Muscle of arm (tissue), 14 donors: Measurements from ENCODE around the gene SREK1IP1. TPM values are rescaled to one million over a fixed set of nuclear protein-coding genes. Genes with fewer than 3 reads are reported as not detected.

Experiments
- DNase-seq: peaks from one replicate; pipeline ENCODE4 v3.0.0-alpha.2; 2013
- long read RNA-seq, 11 donors: transcript quantifications; one replicate each; lab custom pipeline, GENCODE V29; 2026
- polyA plus RNA-seq, 12 donors: library from polyadenylated mRNA; unstranded; fragments of 120-200 nt; gene quantifications; one replicate each; pipeline ENCODE4 v1.2.1, GENCODE V29; 2013; ENCODE audit not compliant: insufficient read length in 12 of 12

Gene SREK1IP1
- polyA plus RNA-seq, result 10 to 100 TPM in 11 of 12 donors, not detected in 1; 10.5 to 14.9 (median 12.7) TPM
- long read RNA-seq, donor 1, full-length matches to known transcripts, result 65 of 194 reads
- long read RNA-seq, donor 1, partial matches to known transcripts, result 111 of 194 reads
- long read RNA-seq, donor 1, other reads (novel, unspliced or antisense), result 18 of 194 reads
- long read RNA-seq, donor 2, full-length matches to known transcripts, result 38 of 51 reads
- long read RNA-seq, donor 2, partial matches to known transcripts, result 13 of 51 reads
- long read RNA-seq, donor 2, other reads (novel, unspliced or antisense), result 0 of 51 reads
- long read RNA-seq, donor 3, full-length matches to known transcripts, result 21 of 33 reads
- long read RNA-seq, donor 3, partial matches to known transcripts, result 12 of 33 reads
- long read RNA-seq, donor 3, other reads (novel, unspliced or antisense), result 0 of 33 reads
- long read RNA-seq, donor 4, full-length matches to known transcripts, result 23 of 35 reads
- long read RNA-seq, donor 4, partial matches to known transcripts, result 12 of 35 reads
- long read RNA-seq, donor 4, other reads (novel, unspliced or antisense), result 0 of 35 reads
- long read RNA-seq, donor 5, full-length matches to known transcripts, result 49 of 69 reads
- long read RNA-seq, donor 5, partial matches to known transcripts, result 20 of 69 reads
- long read RNA-seq, donor 5, other reads (novel, unspliced or antisense), result 0 of 69 reads
- long read RNA-seq, donor 6, full-length matches to known transcripts, result 21 of 29 reads
- long read RNA-seq, donor 6, partial matches to known transcripts, result 8 of 29 reads
- long read RNA-seq, donor 6, other reads (novel, unspliced or antisense), result 0 of 29 reads
- long read RNA-seq, donor 7, full-length matches to known transcripts, result 16 of 16 reads
- long read RNA-seq, donor 7, partial matches to known transcripts, result 0 of 16 reads
- long read RNA-seq, donor 7, other reads (novel, unspliced or antisense), result 0 of 16 reads
- long read RNA-seq, donor 8, full-length matches to known transcripts, result 39 of 55 reads
- long read RNA-seq, donor 8, partial matches to known transcripts, result 16 of 55 reads
- long read RNA-seq, donor 8, other reads (novel, unspliced or antisense), result 0 of 55 reads
- long read RNA-seq, donor 9, full-length matches to known transcripts, result 14 of 39 reads
- long read RNA-seq, donor 9, partial matches to known transcripts, result 19 of 39 reads
- long read RNA-seq, donor 9, other reads (novel, unspliced or antisense), result 6 of 39 reads
- long read RNA-seq, donor 10, full-length matches to known transcripts, result 24 of 66 reads
- long read RNA-seq, donor 10, partial matches to known transcripts, result 16 of 66 reads
- long read RNA-seq, donor 10, other reads (novel, unspliced or antisense), result 26 of 66 reads
- long read RNA-seq, donor 11, full-length matches to known transcripts, result 39 of 57 reads
- long read RNA-seq, donor 11, partial matches to known transcripts, result 18 of 57 reads
- long read RNA-seq, donor 11, other reads (novel, unspliced or antisense), result 0 of 57 reads

DNA sequence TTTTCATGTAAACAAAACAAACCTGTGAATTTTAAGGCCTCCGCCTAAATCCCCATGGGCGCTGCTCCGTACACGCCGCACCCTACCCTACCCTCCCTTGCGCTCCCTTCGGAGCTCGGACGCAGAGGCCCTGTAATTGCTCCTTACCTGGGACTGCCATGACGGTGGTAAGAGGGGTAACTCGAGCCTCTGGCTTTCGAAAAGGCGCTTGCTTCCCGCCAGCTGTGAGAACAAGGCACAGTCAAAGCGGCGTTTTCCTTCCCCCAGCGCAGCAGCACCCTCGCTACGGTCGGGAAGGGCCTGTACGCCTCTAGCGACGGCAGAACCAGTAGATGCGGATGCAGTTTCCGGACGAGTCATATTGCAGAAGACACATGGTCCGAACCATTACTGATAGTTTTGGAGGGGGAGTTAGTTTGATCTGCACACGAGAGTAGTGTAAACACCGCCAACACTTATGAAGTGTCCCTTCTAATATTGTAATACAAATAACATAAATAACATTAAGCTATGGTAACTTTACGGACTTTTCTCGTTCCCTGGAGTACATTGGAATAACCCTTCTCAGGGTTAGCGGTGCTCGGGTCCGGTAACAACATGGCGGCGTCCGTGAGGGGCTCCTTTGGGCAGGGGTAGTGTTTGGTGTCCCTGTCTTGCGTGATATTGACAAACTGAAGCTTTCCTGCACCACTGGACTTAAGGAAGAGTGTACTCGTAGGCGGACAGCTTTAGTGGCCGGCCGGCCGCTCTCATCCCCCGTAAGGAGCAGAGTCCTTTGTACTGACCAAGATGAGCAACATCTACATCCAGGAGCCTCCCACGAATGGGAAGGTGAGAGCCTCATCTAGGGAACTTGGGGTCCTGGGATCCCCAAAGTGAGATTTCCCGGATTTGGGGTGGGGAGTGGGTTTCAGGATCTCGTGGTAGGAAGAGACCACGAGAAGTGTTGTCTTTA is at the start of gene SREK1IP1, which contains the start of gene CWC27:
Gene SREK1IP1 (minus strand): TSS at position 334 of the 955 bp plus-strand sequence. CDS start 174 bp downstream, at position 160.
Gene CWC27 (plus strand): TSS at position 573 of the 955 bp plus-strand sequence. CDS start 217 bp downstream, at position 790.
- peak; percentile 92 for DNase-seq

DNA sequence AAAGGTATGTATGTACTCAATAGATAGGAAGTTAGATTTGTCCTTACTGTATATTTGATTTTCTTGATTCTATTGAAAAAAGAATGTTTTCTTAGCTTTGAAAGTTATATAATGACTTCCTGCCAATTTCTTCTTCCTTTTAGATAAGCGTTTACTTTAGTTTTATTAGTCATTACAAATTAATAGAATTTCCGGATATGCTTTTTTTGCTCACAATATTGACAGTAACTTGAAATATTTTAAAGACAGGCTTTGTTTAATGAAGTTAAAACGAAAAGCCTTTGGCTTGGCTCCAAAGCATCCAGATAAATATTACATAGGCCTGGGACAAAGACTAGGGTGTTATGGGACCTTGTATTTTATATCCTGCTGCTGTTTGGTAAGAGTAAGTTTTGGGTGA is 49.8 kb upstream of the SREK1IP1 start:
- no peak for DNase-seq

DNA sequence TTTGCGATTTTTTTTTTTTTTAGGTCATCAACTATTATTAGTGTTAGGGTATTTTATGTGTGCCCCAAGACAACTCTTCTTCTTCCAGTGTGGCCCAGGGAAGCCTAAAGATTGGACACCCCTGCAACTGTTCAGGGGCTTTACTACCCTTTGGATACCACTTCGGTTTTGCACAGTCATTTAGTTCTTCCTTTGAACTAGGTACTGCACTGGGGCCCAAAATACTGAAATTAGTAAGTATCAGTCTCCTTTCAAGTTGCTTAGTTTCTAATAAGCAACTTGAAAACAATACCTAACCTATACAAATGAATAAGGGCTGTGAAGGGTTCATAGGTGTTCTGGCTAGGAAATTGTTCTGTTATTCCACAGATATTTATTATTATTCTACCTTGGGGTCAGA is 45.6 kb upstream of the SREK1IP1 start:
- no peak for DNase-seq

DNA sequence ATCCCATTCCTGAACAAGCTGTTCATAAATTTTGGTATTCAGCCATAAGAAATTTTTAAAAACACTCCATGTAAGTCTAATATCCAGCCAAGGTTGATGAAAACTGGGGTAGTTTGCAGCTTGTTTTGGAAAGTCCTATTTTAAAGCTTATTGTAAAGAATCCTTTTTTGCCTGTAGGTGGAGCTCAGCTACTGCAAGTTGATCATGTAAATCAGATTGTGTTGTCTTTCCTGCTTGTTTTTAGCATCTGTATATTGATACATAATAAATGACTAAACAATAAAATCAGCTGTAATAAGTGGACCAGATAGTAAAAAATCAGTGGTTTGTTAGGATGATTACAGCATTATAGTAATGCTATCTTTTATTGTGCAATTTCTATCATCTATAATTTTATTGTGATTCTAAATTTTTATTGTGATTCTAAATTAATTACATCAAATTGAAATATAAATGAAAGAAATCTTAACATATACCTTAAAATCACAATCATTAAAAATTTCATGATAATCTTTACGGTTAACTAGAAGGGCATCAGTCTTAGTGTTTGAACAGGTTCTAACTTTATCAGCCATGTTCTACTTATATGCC is 42.7 kb upstream of the SREK1IP1 start:
- peak; percentile 47 for DNase-seq

DNA sequence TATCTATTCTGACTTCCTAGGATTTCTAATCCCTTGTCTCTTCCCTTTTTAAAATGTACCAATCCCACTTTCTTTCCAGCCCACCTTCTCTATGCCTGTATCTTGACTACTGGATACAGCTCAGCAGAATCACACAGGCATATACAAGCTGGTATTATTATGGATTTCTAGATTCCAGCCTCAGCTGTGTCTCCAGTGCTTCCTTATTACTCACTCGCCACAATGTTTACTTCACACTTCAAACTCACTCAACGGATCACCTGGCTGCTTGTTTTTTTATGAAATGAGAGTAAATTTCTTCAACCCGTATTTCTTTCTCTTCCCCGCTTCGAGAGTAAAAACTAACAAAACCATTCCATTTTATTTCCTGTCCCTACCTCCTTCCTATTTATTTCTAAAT is 39.0 kb upstream of the SREK1IP1 start:
- no peak for DNase-seq

DNA sequence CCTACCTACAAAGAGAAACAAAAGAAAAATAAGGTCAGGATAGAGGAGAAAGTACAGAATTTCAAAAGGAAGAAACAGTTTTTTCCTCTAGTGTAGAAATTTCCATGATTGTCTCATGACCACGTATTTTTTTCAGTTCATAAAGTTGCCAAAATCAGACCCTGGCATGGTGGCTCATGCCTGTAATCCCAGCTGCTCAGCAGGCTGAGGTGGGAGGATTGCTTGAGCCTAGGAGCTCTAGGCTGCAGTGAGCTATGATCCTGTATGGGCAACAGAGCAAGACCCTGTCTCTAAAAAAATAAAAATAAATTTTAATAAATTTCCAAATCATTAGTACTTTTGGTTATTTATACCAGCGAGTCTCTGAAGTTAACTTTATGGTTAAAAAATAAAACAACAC is 38.0 kb upstream of the SREK1IP1 start:
- DNase-seq, result no peak

DNA sequence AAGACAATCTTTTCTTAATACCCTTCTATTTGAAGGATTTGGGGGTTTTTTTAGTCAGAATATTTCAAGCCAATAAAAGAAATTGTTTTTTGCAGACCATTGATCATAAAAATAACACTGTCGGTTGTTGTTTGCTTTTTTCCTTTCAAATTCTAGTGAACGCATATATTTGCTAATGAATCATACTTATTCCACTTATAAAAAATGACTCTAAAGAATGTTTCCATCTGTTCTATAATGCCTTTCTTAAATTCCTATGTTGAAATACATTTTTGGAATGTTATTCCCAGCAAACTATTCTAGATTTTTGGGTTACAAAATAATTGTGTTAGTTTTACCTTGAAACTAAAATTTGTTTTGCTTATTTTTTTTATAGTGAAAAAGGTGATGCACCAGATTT is 32.4 kb upstream of the SREK1IP1 start:
- no peak for DNase-seq

DNA sequence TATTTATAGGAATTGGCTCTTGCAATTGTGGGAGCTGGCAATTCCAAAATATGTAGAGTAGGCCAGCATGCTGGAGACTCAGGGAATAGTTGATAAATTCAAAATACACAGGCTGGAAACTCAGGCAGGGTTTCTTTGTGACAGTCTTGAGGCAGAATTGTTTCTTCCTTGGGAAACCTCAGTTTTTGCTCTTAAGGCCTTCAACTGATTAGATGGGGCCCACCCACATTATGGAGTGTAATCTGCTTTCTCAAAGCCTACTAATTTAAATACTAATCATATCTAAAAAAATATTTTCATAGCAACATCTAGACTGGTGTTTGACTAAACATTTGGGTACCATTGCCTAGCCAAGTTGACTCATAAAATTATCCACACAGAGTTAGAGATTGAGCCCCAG is 27.8 kb upstream of the SREK1IP1 start:
- DNase-seq, result no peak

DNA sequence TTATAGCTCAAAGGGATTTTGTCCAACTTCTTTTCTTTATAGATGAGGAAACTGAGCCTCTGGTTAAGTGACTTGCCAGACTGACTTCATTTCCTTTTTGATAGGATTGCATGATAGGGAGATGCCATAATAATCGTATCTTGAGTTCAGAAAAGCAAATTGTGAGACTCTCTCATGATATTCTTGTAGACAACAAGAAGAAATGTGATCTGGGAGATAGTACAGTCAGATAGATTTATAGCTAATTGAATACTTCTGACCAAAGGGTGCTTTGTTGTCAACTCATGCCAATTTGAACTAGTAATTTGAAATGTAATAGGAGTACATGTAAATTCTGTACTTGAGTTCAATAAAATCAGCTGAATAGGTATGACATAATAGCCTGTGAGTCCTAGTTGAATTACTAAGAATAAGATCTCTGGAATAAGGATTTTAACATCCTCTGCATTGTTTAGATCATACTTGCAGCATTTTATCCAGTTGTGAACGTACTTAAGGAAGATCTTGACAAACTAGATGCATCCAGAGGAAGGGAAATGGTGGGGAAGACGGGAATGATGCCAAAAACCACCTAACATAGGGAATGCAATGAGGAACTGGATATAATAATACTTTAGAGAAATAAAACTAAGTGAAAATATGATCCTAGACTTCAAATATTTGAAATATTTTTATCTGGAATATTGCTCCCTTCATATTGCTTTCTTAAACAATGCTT is 25.7 kb upstream of the SREK1IP1 start:
- no peak for DNase-seq

DNA sequence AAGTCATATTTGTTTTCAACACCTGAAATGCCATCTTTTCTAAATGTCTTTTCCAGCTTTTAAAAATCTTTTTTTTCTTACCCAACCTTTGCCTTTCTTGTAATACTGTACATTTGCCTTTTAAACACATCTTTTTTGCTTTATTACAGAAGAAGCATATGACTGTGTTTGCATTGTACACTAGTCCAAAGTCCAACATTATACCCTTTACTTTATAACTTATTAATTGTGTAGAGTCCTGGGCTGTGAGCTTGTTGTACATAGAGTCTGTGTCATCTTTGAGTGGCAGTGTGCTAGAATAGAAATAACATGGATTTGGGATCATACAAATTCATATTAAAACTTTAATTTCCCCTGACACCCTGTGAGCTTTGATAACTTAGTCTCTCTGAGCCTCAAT is 24.0 kb upstream of the SREK1IP1 start:
- no peak for DNase-seq

DNA sequence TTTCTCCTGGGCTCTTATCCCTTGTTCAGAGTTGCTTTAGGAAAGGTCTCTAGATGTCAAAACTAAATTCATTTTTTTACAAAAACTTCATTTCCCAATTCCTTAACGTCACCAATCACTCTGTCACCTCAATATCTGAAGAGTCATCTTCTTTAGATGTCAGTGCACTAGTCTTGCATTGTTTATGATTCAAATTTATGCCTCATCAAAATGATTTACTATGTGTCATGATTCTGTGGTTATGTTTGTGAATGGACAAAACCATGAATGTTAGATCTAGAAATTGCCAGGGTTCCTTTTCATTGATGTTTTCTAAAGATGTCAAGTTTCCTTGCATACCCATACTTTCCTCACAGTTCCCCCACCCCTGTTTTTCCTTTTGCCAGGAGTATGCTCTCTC is 21.7 kb upstream of the SREK1IP1 start:
- no peak for DNase-seq

DNA sequence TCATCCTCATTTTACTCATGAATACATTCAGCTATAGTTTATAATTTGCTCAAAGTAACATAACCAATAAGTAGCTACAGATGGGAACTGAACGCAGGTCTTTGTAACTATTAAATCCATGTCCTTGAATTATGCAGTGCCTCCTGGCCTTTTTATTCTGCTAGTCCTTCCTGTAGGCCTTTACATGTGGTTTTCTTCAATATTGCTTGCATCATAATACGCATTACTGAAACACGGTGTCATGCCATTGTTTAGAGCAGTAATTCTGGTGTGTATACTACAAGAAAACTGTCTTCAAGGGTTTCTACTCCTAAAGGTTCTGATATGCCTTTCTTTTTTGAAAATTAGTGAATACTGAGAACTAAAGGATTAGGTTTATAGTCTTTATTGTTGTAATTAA is 21.0 kb upstream of the SREK1IP1 start:
- no peak for DNase-seq

DNA sequence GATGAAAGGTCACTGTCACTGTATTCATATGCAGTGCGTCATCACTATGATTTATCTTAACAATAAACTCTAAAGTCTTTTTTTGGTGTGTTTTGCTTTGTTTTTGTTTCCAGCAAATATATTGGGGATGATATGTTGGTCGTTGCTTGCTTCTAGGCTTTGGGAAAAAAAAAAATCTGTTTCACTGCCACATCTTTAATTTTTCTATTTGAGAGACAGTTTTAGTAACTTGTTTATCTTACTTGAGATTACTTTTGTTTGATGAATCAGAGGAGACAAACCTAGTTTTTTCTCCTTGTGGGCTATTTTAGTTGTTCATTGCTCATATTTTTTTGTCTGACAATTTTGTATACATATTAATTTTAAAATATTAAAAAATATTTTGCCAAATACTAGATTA is 19.7 kb upstream of the SREK1IP1 start:
- no peak for DNase-seq

DNA sequence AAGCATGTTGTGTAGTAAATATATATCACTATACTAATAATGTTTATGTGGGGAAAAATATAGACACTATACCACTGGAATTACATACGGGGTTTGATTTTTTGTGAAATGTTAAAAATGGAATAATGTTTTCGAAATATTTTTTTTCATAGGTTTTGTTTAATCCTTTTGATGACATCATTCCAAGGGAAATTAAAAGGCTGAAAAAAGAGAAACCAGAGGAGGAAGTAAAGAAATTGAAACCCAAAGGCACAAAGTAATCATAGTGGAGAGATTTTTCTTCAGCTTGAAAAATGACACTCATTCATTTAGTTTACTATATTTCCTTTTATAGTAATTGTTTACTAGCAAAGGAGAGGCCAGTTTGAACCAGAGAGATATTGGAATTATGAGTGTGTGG is 17.9 kb upstream of the SREK1IP1 start:
- DNase-seq, result no peak

DNA sequence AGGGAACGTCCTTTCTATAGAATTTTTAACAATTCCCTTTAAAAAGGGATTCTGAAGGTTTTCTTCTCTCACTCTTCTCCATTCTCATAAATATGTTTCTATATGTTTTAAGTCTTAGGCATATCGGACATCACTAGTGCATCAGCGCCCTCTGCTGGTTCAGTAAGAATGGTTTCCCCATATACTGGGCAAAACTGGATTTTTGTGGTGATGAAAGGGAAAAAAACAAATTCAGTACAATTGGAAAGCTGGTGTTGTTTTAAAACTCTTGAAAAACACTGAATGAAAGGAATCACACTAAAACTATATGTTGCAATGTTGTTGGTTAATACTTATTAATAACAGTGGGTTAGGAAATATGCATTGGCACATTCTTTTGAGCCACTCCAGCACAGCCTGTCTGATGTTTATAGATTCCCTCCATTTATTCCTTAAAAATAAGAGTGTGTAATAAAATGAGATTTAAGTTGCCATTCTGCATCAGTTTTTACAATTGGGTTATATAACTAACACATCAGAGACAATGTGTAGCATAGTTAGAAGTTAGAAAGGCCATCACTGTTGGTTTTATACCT is 16.0 kb upstream of the SREK1IP1 start:
- DNase-seq, result peak; percentile 78

DNA sequence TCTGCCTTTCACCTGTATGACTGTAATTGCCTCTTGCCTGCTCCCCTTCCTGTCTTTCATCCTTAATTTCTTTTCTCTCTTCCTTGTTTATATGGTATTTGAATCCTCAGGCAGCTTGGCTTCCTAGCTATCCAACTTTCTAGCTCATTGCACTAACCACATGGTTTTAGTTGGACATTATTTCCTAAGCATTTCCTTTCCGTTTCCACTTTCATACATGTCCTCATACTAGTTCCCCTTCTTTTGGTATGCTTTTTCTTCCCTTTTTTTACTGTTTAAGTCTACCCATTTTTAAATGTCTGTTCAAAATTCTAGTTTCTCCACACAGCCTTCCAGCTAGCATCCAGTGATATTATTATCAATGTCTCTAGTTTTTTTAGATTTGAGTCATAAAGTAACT is 6.8 kb upstream of the SREK1IP1 start:
- DNase-seq, result no peak

DNA sequence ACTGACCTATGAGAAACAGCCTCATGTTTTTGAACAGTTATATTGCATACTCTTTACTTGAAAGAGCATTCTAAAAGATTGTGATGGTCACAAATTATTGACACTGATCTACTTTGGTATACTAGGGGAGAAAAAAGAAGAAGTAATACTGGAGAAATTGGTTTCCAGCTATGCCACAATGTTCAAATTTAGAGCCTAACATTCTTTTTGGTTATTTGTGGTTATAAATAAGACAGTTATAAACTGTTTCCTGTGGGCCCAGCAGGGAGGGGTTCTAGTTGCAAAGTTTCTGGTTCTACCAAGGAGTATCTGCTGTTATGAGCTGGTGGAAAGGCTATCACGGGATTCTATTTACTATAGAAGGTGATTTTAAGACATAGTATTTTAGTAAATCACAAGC is 5.0 kb upstream of the SREK1IP1 start:
- DNase-seq, result no peak

DNA sequence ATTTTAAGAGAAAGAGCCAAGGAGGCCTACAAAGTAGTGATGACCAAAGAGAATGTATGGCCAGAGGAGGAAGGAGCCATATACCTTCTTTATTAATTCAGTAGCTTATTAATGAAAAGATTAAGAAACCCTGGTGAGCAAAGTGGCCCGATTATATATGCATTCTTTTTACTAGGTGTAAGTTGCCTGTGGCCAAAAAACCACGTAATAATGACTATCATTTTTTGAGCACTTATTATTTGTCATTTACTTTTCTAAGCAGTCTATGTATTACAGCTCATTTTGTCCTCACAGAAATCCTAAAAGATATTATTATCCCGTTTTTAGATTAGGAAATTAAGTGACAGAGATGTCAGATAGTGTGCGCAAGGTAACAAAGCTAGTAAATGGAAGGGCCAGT is 3.2 kb upstream of the SREK1IP1 start:
- DNase-seq, result no peak

DNA sequence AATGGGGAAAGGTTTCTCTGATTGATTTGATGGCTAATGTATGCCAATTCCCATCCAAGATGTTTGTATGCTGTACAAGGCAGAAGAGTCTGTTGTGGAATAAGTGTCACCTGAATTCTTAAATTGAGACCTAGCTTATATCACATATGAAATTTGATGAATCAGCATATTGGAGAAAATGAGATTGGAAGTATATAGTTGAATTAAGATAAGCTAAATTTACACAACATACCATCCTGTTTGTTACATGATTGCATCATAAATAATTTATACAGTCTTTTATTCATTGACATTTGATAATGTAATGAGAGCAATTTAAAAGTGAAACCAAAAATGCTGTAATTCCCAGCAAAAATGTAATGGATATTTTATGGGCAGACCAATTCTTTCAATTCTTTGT is 1.4 kb upstream of the SREK1IP1 start:
- no peak for DNase-seq
